K562 (cell line): ENCODE measurements around the gene SLC26A11. TPM values are rescaled to one million over a fixed set of nuclear protein-coding genes. Genes with fewer than 3 reads are reported as not detected.

Source experiments
- EGR1 ChIP-seq: fragments of 450-650 bp; conservative IDR thresholded peaks from 2 replicates; pipeline ENCODE4 v1.6.1; 2017; ENCODE audit warnings: mild to moderate bottlenecking
- HMG20A ChIP-seq: fragments of 450-650 bp; formaldehyde crosslinking; conservative IDR thresholded peaks from 2 replicates; pipeline ENCODE4 v1.4.0; 2020; ENCODE audit warnings: mild to moderate bottlenecking, mixed read lengths
- HNRNPLL ChIP-seq: fragments of 200-400 bp; formaldehyde crosslinking; IDR thresholded peaks from 2 replicates; pipeline ENCODE4 v1.6.1; 2017; ENCODE audit warnings: low read length, low read depth, mild to moderate bottlenecking; ENCODE audit not compliant: poor library complexity, severe bottlenecking
- PRPF4 ChIP-seq: fragments of 200-400 bp; formaldehyde crosslinking; IDR thresholded peaks from one replicate; pipeline ENCODE4 v1.6.1; 2017; ENCODE audit warnings: low read length, low read depth, mild to moderate bottlenecking; ENCODE audit not compliant: insufficient read depth, poor library complexity, severe bottlenecking
- polyA plus RNA-seq, 8 experiments: library from polyadenylated mRNA; depleted of rRNA in 4 of 8; stranded (reverse) in 5 of 8; unstranded in 3 of 8; fragments of >200 nt; fragmentation: Nextera tagmentation in 2 of 8; fragmentation: Illumina TruSeq in 1 of 8; extraction: Ambion mirVana in 2 of 8; extraction: Trizol in 1 of 8; gene quantifications; 2 replicates each; pipeline versions ENCODE4 v1.2.1 to v1.2.3, GENCODE V29; 2011 to 2014; ENCODE audit warnings: inconsistent platforms in 1 of 8, missing spikeins in 1 of 8
- total RNA-seq, 7 experiments: library from RNA; depleted of rRNA in 6 of 7; stranded (reverse); fragments of >200 nt in 6 of 7; fragmentation: Illumina TruSeq in 2 of 7; extraction: Trizol in 2 of 7; gene quantifications; 2 replicates each; pipeline versions ENCODE4 v1.2.1 to v1.2.3, GENCODE V29; 2011 to 2021; ENCODE audit warnings: low replicate concordance in 1 of 7
- TF ChIP-seq, protein P1 (sequence below): sonication (generic); formaldehyde crosslinking; IDR thresholded peaks from 2 replicates; pipeline ENCODE4 v1.8.1; 2023; ENCODE audit warnings: mild to moderate bottlenecking, missing genetic modification reagents
- TF ChIP-seq, protein P2 (sequence below): fragments of 450-650 bp; formaldehyde crosslinking; IDR thresholded peaks from 2 replicates; pipeline ENCODE4 v1.4.0; 2022; ENCODE audit warnings: missing genetic modification characterization
- TF ChIP-seq, protein P3 (sequence below): fragments of 450-650 bp; IDR thresholded peaks from 2 replicates; pipeline ENCODE4 v1.7.1; 2018; ENCODE audit warnings: mild to moderate bottlenecking, low read depth; ENCODE audit not compliant: partially characterized antibody

Gene SLC26A11
- total and polyA plus RNA-seq, 9 of the 15 experiments (the other 6 are each of a cell fraction or from before 2014, with no cell fraction given): 0.06 to 3.1 (median 1.2) TPM; not detected in 1

DNA sequence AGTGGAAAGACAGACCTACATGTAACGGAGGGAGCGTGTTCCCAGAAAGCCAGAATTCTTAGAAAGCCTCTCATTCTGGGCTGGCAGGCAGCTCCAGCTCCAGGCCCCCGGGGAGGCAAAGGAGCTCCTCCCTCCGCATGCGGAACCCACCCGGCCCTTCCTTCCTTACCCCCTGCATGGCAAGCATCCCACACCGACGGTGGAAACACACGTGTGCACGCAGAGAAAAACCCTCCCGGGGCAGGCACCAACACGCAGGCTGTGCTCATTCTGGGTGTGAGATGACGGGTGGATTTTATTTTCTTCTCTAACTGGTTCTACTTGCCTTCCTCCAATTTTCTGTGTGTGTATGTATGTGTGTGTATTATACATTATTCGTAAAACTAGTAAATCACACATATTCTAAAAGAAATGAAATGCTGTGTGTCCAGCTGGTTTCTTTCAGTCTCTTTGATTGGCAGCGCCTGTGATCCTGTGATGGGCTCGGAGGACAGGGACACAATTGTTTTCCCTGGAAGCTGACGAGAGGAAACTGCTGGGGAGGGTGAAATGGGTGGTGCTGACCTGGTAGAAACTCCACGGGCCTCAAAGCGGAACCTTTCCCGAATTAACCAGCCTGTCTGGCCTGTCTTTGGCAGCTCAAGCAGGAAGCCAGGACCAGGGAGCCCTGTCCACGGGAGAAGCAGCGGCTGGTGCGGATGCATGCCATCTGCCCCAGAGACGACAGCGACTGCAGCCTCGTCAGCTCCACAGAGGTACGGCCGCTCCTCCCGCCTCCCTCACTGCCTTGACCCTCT is 28.2 kb upstream of the SLC26A11 start (continued):
- TF ChIP-seq, protein P1, sequence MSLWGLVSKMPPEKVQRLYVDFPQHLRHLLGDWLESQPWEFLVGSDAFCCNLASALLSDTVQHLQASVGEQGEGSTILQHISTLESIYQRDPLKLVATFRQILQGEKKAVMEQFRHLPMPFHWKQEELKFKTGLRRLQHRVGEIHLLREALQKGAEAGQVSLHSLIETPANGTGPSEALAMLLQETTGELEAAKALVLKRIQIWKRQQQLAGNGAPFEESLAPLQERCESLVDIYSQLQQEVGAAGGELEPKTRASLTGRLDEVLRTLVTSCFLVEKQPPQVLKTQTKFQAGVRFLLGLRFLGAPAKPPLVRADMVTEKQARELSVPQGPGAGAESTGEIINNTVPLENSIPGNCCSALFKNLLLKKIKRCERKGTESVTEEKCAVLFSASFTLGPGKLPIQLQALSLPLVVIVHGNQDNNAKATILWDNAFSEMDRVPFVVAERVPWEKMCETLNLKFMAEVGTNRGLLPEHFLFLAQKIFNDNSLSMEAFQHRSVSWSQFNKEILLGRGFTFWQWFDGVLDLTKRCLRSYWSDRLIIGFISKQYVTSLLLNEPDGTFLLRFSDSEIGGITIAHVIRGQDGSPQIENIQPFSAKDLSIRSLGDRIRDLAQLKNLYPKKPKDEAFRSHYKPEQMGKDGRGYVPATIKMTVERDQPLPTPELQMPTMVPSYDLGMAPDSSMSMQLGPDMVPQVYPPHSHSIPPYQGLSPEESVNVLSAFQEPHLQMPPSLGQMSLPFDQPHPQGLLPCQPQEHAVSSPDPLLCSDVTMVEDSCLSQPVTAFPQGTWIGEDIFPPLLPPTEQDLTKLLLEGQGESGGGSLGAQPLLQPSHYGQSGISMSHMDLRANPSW (CRISPR knock-in tag): no peak
- no peak for TF ChIP-seq PRPF4
- TF ChIP-seq, protein P2, sequence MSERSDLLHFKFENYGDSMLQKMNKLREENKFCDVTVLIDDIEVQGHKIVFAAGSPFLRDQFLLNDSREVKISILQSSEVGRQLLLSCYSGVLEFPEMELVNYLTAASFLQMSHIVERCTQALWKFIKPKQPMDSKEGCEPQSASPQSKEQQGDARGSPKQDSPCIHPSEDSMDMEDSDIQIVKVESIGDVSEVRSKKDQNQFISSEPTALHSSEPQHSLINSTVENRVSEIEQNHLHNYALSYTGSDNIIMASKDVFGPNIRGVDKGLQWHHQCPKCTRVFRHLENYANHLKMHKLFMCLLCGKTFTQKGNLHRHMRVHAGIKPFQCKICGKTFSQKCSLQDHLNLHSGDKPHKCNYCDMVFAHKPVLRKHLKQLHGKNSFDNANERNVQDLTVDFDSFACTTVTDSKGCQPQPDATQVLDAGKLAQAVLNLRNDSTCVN (CRISPR knock-in tag): no peak
- TF ChIP-seq EGR1: no peak
- no peak for TF ChIP-seq HNRNPLL
- TF ChIP-seq, protein P3, sequence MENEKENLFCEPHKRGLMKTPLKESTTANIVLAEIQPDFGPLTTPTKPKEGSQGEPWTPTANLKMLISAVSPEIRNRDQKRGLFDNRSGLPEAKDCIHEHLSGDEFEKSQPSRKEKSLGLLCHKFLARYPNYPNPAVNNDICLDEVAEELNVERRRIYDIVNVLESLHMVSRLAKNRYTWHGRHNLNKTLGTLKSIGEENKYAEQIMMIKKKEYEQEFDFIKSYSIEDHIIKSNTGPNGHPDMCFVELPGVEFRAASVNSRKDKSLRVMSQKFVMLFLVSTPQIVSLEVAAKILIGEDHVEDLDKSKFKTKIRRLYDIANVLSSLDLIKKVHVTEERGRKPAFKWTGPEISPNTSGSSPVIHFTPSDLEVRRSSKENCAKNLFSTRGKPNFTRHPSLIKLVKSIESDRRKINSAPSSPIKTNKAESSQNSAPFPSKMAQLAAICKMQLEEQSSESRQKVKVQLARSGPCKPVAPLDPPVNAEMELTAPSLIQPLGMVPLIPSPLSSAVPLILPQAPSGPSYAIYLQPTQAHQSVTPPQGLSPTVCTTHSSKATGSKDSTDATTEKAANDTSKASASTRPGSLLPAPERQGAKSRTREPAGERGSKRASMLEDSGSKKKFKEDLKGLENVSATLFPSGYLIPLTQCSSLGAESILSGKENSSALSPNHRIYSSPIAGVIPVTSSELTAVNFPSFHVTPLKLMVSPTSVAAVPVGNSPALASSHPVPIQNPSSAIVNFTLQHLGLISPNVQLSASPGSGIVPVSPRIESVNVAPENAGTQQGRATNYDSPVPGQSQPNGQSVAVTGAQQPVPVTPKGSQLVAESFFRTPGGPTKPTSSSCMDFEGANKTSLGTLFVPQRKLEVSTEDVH: no peak
- no peak for TF ChIP-seq HMG20A (CRISPR knock-in tag)
- TF ChIP-seq, all 486 proteins: peak for 0
